ENCODE data around the gene SLC26A9. TPM values are rescaled to one million over a fixed set of nuclear protein-coding genes. Genes with fewer than 3 reads are reported as not detected.

Gene SLC26A9
- total and polyA plus RNA-seq, 2 donors = 0.09 to 0.41 TPM

DNA sequence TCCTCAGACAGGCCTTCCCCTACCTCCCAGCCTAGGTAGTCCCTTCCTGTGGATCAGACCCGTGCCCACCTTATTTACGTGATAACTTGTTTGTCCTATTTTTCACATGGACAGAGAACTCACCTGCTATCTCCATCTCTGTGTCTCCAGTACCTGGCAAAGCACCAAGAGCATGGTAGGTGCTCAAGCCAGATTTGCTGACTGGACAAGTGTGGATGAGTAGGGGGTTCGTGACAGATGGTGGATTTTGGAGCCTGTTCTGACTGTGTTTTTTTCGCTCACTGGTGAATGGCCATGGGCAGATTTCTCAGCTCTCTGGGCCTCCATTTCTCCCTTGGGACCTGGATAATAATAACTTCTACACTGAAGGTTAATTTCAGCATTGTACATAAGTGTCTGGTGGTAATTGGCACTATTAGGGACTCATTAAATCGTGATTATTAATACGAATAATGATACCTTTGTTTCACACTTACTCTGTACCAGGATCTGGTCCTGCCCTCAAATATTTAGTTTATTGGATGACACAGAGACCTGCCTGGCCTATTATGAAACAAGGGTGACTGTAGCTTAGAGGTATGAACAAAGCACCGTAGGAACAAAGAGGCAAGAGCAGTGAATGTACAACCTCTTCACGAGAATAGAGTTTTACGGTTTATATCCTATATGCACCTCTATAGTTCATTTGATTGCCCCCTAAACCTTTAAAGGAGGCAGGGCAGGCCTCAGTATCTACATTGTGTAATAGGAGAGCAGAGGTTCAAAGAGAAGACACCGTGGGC is 24.5 kb upstream of the SLC26A9 start:
- no peaks in the 10 kb centered on the region for H3K36me3 ChIP-seq (ENCODE audit: control insufficient read depth in 2 of 2, insufficient read depth in 2 of 2, low read length in 1 of 2)
- H3K4me1 ChIP-seq (ENCODE audit: control insufficient read depth in 2 of 2, insufficient read depth in 2 of 2, low read length in 2 of 2) = no peaks in the 10 kb centered on the region
- 92% methylated on average over 10 of the region's 10 CpGs for WGBS
- no peaks in the 10 kb centered on the region for H3K9me3 ChIP-seq (ENCODE audit: control insufficient read depth in 2 of 2, insufficient read depth in 1 of 2, low read length in 1 of 2)
- H3K27ac ChIP-seq (ENCODE audit: low read depth in 1 of 2, low read length in 1 of 2) = no peak overlapping the region
- no peak for DNase-seq (ENCODE audit: low read depth in 6 of 9, low spot score in 9 of 9)
- no peak overlapping the region for H3K4me3 ChIP-seq (ENCODE audit: low read length in 2 of 2)
- no peaks in the 10 kb centered on the region for H3K27me3 ChIP-seq (ENCODE audit: control insufficient read depth in 2 of 2, insufficient read depth in 1 of 2, low read length in 1 of 2)

DNA sequence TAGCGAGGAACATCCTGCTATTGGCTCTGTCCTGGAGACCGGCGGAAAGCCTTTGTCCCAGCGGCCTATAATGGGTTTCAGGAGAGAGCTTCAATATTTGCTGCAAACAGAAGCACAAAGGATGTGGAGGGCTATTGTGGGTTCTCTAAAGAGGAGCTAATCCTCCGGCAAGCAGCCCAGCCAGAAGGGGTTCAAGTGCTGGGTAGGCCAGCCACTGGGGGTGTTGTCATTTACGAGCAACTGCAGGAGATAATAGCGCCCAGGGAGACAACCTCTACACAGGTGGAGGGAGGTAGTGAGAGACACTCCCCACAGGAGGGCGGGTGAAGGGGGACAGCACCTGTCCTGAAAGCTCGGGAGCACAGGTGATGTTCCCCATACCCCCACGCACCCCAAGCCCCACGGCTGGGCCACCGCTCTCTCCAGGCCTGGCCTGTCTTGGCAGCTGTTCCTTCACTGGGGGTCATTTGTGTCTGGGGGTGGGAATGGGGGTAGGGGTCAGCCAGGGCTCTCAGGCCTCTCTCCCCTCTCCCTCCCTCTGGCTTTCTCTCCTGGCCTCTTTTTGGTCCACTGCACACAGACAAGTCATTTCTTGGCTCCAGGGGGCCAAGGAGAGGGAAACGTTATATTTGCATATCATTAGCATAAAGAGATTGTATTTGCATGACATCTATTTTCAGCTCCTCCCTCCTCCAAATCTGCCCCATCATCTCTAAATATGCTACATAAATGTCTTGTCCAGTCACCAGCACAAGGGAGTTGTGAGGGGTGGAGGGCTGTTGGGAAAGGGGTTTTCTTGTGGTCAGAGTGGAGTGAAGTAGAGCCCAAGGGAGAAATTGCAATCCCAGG is 22.0 kb upstream of the SLC26A9 start:
- Histone ChIP-seq H3K9me3 (ENCODE audit: control insufficient read depth in 2 of 2, insufficient read depth in 1 of 2, low read length in 1 of 2) (no peaks in the 10 kb centered on the region), H3K4me3 (ENCODE audit: low read length in 2 of 2) (no peak overlapping the region), H3K4me1 (ENCODE audit: control insufficient read depth in 2 of 2, insufficient read depth in 2 of 2, low read length in 2 of 2) (peaks cover 0 to 13% of the 10 kb centered on the region in 2 donors), H3K27ac (ENCODE audit: low read depth in 1 of 2, low read length in 1 of 2) (no peak overlapping the region), H3K36me3 (ENCODE audit: control insufficient read depth in 2 of 2, insufficient read depth in 2 of 2, low read length in 1 of 2) (no peaks in the 10 kb centered on the region), H3K27me3 (ENCODE audit: control insufficient read depth in 2 of 2, insufficient read depth in 1 of 2, low read length in 1 of 2) (no peaks in the 10 kb centered on the region)
- 93% methylated on average over 13 of the region's 13 CpGs for WGBS
- no peak for DNase-seq (ENCODE audit: low read depth in 6 of 9, low spot score in 9 of 9)

DNA sequence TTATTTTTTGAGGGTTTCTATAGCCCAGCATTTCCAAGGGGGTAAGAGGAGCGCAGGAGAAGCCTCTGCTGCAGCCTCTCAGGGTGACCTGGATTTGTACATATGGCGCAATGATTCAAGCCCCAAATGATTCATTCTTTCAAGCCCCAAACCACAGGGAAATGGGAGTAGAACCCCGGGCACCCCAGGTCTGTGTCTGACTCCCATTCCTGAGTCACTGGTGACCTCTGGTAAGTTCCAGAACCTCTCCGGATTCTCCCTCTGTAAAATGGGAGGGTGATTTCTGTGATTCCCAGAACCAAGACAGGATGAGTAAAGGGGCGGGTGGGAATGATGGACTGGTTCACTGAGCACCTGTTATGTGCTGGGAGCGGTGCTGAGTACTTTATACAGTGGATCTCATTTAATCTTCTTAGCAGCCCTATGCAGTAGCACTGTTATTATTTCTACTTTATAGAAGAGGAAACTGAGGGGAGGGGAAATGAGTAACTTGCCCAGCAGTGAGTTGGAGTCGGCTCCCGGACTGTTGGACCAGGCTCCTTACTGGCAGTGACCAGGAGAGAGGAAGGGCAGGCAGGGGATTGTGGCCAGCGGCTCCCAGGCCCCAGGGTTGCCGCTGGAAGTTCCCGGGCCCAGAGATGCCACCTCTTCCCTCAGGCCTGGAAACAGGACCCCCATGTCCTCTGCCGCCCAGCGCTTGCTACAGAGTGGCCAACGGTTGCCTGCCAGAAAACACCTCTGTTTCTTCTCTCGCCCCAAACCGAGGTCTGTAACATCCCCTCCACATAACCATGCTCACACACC is 20.3 kb upstream of the SLC26A9 start:
- H3K9me3 ChIP-seq (ENCODE audit: control insufficient read depth in 2 of 2, insufficient read depth in 1 of 2, low read length in 1 of 2) = no peaks in the 10 kb centered on the region
- peaks cover 0 to 13% of the 10 kb centered on the region in 2 donors for H3K4me1 ChIP-seq (ENCODE audit: control insufficient read depth in 2 of 2, insufficient read depth in 2 of 2, low read length in 2 of 2)
- no peak for DNase-seq (ENCODE audit: low read depth in 6 of 9, low spot score in 9 of 9)
- H3K27ac ChIP-seq (ENCODE audit: low read depth in 1 of 2, low read length in 1 of 2) = no peak overlapping the region
- H3K4me3 ChIP-seq (ENCODE audit: low read length in 2 of 2) = no peak overlapping the region
- 96% methylated on average over 16 of the region's 16 CpGs for WGBS
- peaks cover 0 to 2% of the 10 kb centered on the region in 2 donors for H3K27me3 ChIP-seq (ENCODE audit: control insufficient read depth in 2 of 2, insufficient read depth in 1 of 2, low read length in 1 of 2)
- H3K36me3 ChIP-seq (ENCODE audit: control insufficient read depth in 2 of 2, insufficient read depth in 2 of 2, low read length in 1 of 2) = no peaks in the 10 kb centered on the region

DNA sequence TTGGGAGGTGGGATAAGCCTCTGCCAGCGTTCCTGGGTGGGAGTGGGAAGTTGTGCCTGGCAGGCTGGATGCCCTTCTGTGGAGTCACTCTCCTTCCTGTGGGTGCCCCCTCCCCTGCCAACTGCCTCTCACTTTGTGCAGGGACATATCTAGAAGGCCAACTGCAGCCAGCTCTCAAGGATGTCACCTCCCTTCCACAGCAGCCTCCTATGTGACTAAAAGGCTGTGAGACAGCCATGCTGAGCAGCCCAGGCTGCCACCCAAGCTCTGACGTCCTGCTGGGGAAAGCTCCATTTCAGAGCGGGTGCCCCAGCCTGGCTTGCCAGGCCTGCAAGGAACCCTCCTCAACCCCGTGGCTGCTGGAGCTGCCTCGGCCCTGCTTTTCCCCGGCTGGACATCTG is 19.6 kb upstream of the SLC26A9 start:
- H3K27me3 ChIP-seq (ENCODE audit: control insufficient read depth in 2 of 2, insufficient read depth in 1 of 2, low read length in 1 of 2) = peaks cover 0 to 4% of the 10 kb centered on the region in 2 donors

DNA sequence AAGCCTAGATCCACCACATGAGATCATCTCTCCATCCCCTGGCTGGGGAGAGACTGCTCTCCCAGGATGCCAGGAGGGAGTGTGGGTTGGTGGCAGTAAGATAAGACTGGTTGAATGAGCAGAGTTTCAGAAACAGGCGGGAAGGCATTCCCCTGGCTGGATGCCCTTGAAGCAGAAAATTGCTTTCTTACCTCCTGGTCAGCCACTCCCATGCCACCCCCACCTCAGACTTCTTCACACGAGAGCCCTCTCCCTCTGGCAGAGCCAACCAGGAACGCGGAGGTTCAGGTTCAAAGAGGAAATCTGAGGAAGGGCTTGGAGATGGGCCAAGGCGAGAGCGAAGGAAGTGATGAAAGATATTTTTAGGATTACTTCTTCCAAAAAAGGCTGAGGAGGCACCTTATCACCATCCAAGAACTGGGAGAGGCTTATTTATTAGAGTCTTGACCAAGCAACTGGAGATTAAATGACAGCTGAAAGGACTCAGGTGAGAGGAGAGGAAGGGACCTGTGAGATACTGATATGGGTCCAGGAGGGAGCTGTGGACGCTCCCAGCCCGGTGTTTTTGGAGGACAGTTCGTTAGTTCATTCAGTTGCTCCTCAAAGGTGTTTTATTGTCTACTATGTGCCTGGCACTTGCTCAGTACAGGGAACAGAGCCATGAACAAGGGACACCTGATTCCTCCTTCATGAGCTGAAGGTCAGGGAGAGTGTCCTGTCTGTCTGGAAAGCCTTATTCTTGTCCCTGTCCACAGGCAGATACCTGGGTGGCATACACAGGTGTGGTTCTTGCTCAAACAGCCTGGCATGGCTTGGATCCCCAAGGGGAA is 18.9 kb upstream of the SLC26A9 start:
- Histone ChIP-seq H3K27ac (ENCODE audit: low read depth in 1 of 2, low read length in 1 of 2) (no peak overlapping the region), H3K27me3 (ENCODE audit: control insufficient read depth in 2 of 2, insufficient read depth in 1 of 2, low read length in 1 of 2) (peaks cover 0 to 4% of the 10 kb centered on the region in 2 donors), H3K4me1 (ENCODE audit: control insufficient read depth in 2 of 2, insufficient read depth in 2 of 2, low read length in 2 of 2) (peaks cover 0 to 13% of the 10 kb centered on the region in 2 donors), H3K9me3 (ENCODE audit: control insufficient read depth in 2 of 2, insufficient read depth in 1 of 2, low read length in 1 of 2) (no peaks in the 10 kb centered on the region), H3K36me3 (ENCODE audit: control insufficient read depth in 2 of 2, insufficient read depth in 2 of 2, low read length in 1 of 2) (no peaks in the 10 kb centered on the region), H3K4me3 (ENCODE audit: low read length in 2 of 2) (no peak overlapping the region)
- DNase-seq (ENCODE audit: low read depth in 6 of 9, low spot score in 9 of 9) = no peak
- 68% methylated on average over 9 of the region's 9 CpGs for WGBS

More for the DNA sequence above, 19.6 kb upstream of the SLC26A9 start:
- H3K4me1 ChIP-seq (ENCODE audit: control insufficient read depth in 2 of 2, insufficient read depth in 2 of 2, low read length in 2 of 2) = peaks cover 0 to 13% of the 10 kb centered on the region in 2 donors
- no peak overlapping the region for H3K27ac ChIP-seq (ENCODE audit: low read depth in 1 of 2, low read length in 1 of 2)
- DNase-seq (ENCODE audit: low read depth in 6 of 9, low spot score in 9 of 9) = no peak
- no peak overlapping the region for H3K4me3 ChIP-seq (ENCODE audit: low read length in 2 of 2)
- H3K36me3 ChIP-seq (ENCODE audit: control insufficient read depth in 2 of 2, insufficient read depth in 2 of 2, low read length in 1 of 2) = no peaks in the 10 kb centered on the region
- 84% methylated on average over 6 of the region's 6 CpGs for WGBS
- no peaks in the 10 kb centered on the region for H3K9me3 ChIP-seq (ENCODE audit: control insufficient read depth in 2 of 2, insufficient read depth in 1 of 2, low read length in 1 of 2)

DNA sequence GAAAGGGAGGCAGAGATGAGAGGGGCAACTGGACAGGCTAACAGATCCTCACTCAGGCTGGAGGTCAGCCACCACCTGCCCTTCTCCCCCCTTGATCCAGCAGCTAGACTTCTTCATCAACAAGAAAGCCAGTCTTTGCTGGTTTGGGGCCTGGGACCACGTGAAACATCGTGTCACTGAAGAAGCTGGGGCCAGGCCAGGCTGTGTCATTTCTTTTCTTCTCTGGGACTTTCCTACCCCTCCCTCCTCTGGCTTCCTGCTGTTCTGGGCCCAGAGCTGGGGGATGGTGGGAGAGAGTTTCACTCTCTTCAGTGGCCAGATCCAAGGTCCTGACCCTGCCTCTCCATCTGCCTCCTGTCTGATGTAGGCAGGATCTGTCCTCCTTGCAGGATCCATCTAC is 18.1 kb upstream of the SLC26A9 start:
- Histone ChIP-seq H3K36me3 (ENCODE audit: control insufficient read depth in 2 of 2, insufficient read depth in 2 of 2, low read length in 1 of 2) (no peaks in the 10 kb centered on the region), H3K4me3 (ENCODE audit: low read length in 2 of 2) (no peak overlapping the region), H3K27me3 (ENCODE audit: control insufficient read depth in 2 of 2, insufficient read depth in 1 of 2, low read length in 1 of 2) (peaks cover 0 to 5% of the 10 kb centered on the region in 2 donors), H3K4me1 (ENCODE audit: control insufficient read depth in 2 of 2, insufficient read depth in 2 of 2, low read length in 2 of 2) (peaks cover 0 to 13% of the 10 kb centered on the region in 2 donors), H3K27ac (ENCODE audit: low read depth in 1 of 2, low read length in 1 of 2) (no peak overlapping the region), H3K9me3 (ENCODE audit: control insufficient read depth in 2 of 2, insufficient read depth in 1 of 2, low read length in 1 of 2) (no peaks in the 10 kb centered on the region)
- WGBS = 23% methylated on average over 2 of the region's 2 CpGs
- peak in 1 of 9 donors; percentile 23 for DNase-seq (ENCODE audit: low read depth in 6 of 9, low spot score in 9 of 9)

DNA sequence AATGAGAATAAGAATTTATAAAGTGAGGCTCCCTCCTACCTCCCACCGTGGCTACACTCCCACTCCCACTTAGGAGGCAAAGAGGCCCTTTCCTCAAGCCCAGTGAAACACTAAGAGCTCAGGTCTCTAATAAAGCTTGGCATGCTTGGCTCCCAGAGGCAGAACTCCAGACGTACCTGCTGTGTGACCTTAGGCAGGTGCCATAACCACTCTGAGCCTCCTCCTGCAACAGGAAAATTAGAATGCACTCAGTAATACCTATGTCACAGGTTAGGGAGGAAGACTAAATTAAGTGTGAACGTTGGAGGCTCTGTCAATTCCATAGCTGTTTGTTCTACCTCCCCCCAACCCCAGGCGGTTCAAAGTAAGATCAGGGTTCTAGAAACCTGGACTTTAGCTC is 16.5 kb upstream of the SLC26A9 start:
- Histone ChIP-seq H3K9me3 (ENCODE audit: control insufficient read depth in 2 of 2, insufficient read depth in 1 of 2, low read length in 1 of 2) (no peaks in the 10 kb centered on the region), H3K27me3 (ENCODE audit: control insufficient read depth in 2 of 2, insufficient read depth in 1 of 2, low read length in 1 of 2) (peaks cover 0 to 13% of the 10 kb centered on the region in 2 donors), H3K27ac (ENCODE audit: low read depth in 1 of 2, low read length in 1 of 2) (no peak overlapping the region), H3K4me1 (ENCODE audit: control insufficient read depth in 2 of 2, insufficient read depth in 2 of 2, low read length in 2 of 2) (peaks cover 0 to 13% of the 10 kb centered on the region in 2 donors), H3K4me3 (ENCODE audit: low read length in 2 of 2) (no peak overlapping the region), H3K36me3 (ENCODE audit: control insufficient read depth in 2 of 2, insufficient read depth in 2 of 2, low read length in 1 of 2) (no peaks in the 10 kb centered on the region)
- 93% methylated on average over 4 of the region's 4 CpGs for WGBS
- no peak for DNase-seq (ENCODE audit: low read depth in 6 of 9, low spot score in 9 of 9)

DNA sequence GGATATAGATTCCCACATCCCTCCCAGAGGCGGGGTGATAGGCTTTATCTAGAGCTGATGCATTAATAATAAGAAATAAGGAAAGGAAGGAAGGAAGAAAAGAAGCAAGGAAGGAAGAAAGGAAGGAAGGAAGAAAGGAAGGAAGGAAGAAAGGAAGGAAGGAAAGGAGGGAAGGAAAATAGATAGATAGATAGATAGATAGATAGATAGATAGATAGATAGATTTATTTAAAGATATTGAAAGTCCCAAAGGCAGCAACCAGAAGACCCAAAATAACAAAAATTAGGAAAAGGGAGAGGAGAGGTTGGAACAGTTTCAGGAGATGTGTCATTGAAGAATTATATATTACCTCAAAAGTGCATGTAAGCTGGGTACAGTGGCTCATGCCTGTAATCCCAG is 12.2 kb upstream of the SLC26A9 start:
- H3K27me3 ChIP-seq (ENCODE audit: control insufficient read depth in 2 of 2, insufficient read depth in 1 of 2, low read length in 1 of 2) = peaks cover 0 to 13% of the 10 kb centered on the region in 2 donors
- H3K36me3 ChIP-seq (ENCODE audit: control insufficient read depth in 2 of 2, insufficient read depth in 2 of 2, low read length in 1 of 2) = no peaks in the 10 kb centered on the region
- no peaks in the 10 kb centered on the region for H3K9me3 ChIP-seq (ENCODE audit: control insufficient read depth in 2 of 2, insufficient read depth in 1 of 2, low read length in 1 of 2)
- H3K4me3 ChIP-seq (ENCODE audit: low read length in 2 of 2) = no peak overlapping the region
- H3K27ac ChIP-seq (ENCODE audit: low read depth in 1 of 2, low read length in 1 of 2) = no peak overlapping the region
- H3K4me1 ChIP-seq (ENCODE audit: control insufficient read depth in 2 of 2, insufficient read depth in 2 of 2, low read length in 2 of 2) = peaks cover 0 to 3% of the 10 kb centered on the region in 2 donors
- DNase-seq (ENCODE audit: low read depth in 6 of 9, low spot score in 9 of 9) = no peak
- WGBS = 91% methylated on average over 1 of the region's 1 CpG

Measured in thymus (tissue), 11 donors.